Umbilical cord (tissue), 2 donors: ENCODE results near the gene VIPR1. TPM values are rescaled to one million over a fixed set of nuclear protein-coding genes. Genes with fewer than 3 reads are reported as not detected.
"Not testable (repeated sequence)": the region's sequence is repeated elsewhere in the genome, so short reads cannot be mapped to it uniquely, and the experiment has no call there.

ENCODE experiments used
- DNase-seq: peaks from one replicate; pipeline ENCODE4 v3.0.0-alpha.2; 2015; ENCODE audit warnings: low spot score
- total RNA-seq: library from RNA; depleted of rRNA; stranded (reverse); fragments of >200 nt; gene quantifications from one replicate; pipeline ENCODE4 v1.2.3, GENCODE V29; 2014; ENCODE audit warnings: low replicate concordance; ENCODE audit not compliant: insufficient read depth

The VIPR1 gene
- total RNA-seq, 1 donor from 2014 or later = 4.1 TPM

GRCh38 chr3:42532229-42532628, 29.8 kb downstream of the VIPR1 start:
- DNase-seq = no peak

DNA sequence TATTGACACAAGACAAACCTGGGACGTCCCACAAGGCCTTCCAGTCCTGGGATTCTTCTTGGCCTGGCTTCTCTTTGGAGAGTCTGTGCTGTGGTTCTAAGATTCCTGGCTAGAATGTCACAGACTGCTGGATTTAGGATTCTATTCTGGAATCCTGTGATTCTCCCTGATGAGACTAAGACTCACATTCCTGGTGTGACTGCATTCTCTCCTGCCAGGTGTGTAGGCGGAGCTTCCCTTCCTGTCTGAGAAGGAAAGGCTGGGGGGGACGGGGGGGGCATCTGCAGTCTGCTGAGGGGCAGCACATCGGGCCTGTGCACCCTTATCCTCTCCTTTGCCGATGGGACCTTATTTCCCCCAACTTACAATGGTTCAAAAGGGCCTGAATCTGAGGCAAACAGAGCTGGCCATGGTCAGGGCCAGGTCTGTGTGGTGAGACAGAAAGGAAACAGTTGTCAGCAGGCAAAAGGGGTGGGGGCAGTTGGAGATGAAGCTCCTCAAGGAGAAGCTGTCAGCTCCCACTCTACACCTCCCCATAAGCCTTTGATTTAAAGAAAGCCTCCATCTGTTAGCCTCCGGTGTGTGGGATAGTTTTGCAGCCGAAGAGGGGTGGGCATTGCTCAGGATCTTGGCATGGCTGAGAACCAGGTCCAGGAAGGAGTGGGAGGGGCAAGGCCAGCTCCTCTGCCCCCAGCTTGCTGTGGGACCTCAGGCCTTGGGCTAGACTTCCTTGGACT, 30.9 kb downstream of the VIPR1 start:
- no peak for DNase-seq

DNA sequence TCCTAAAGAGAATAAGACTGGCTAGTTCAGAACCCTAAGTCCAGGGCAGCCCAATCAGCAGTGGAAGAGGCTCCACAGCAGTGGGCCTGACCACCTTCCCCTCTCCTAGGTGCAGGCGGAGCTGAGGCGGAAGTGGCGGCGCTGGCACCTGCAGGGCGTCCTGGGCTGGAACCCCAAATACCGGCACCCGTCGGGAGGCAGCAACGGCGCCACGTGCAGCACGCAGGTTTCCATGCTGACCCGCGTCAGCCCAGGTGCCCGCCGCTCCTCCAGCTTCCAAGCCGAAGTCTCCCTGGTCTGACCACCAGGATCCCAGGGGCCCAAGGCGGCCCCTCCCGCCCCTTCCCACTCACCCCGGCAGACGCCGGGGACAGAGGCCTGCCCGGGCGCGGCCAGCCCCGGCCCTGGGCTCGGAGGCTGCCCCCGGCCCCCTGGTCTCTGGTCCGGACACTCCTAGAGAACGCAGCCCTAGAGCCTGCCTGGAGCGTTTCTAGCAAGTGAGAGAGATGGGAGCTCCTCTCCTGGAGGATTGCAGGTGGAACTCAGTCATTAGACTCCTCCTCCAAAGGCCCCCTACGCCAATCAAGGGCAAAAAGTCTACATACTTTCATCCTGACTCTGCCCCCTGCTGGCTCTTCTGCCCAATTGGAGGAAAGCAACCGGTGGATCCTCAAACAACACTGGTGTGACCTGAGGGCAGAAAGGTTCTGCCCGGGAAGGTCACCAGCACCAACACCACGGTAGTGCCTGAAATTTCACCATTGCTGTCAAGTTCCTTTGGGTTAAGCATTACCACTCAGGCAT, 33.7 kb downstream of the VIPR1 start:
- peak; percentile 21 for DNase-seq

GRCh38 chr3:42537350-42537749, 34.9 kb downstream of the VIPR1 start:
- no peak for DNase-seq

DNA sequence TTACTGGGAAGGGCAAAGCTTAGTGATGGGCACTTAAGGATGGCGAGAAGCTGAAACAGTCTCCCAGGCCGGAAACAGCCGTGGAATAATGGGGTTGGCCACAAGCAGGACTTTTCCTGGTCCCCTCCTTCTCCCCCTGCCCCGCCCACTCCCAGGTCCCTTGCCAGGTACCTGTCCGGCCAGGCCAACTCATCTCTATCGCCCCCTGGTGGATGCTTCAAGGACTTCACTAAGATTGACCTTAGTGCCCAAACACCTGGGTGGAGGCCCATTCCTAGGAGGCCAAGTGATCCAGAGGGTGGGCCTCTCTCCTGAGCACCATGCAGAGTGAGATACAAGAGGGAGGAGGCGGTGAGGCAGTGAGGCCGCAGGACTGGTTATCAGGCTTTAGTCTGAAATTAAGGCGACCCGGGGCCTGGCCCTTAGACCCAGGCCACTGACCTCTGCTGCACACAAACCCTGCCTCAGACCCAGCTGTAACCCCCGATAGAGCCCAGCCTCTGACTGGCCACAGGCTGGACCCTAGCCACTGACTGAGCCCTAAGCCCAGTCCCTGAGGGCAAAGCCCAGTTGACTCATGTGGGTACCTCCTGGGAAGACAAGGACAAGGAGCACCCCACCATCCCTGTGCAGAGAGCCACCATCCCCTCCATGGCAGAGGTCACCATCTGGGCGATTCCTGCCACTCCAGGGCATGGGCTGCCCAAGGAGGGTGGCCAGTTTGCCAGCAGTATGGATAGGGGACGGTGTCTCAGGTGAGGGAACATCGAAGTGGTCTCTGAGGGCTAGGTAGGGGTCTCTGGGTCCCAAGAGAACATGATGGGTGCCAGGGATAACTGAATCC, 37.6 kb downstream of the VIPR1 start:
- DNase-seq = no peak

DNA sequence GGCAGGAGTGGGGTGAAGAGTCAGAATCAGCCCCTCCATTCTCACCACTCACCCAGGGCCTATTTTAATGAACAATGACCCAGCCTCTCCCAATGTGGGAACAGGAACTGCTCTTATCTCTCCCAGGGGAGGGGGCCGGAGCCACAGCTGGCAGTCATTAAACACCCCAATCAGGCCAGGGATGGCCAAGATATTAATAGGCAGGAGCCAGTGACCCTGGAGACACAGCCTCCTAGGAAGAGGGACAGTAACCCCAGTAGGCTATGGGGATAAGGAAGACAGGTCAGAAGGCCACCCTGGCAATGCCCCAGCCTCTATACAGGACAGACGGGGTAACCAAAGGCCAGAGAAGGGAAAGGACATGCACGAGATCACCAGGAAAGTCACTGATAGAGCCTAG, 38.6 kb downstream of the VIPR1 start:
- no peak for DNase-seq

DNA sequence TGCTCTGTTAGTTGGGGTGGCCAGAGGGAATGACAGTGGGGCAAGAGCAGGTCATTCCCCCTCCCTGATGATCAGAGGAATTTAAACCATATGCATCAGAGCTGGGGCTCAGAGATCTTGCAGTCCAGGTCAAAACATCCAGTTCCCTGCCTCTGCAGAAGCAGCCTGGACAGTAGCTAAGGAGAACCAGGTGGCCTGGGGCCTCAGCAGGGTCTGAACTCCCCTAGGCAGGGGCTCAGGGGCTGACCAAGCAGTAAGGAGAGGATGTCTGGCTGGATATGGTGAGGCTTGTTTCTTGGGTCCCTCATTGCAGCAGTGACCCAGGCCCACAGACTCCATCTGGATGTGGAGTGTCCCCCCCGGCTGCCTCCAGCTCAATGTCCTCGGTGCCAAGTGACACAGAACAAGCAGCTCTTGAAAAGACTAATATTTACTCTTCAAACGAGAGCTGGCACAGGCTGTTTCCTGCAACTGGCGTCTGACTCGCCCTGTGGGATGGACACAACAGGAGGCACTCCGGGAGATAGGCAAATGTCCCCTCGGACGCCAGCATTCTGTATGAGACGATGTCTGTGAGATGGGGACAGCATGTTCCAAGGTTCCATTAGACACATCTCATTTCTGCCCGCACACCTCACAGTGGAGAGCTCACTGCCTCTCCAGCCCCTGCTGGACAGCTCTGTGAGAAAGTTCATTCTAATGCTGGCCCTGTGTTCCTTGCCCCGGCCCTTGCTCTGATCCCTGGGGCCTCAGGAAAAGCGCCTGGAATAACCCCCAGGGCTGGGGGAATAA, 42.2 kb downstream of the VIPR1 start:
- DNase-seq = no peak

GRCh38 chr3:42545284-42545900, 42.9 kb downstream of the VIPR1 start:
- DNase-seq = no peak

GRCh38 chr3:42546691-42547213, 44.3 kb downstream of the VIPR1 start:
- DNase-seq = no peak

DNA sequence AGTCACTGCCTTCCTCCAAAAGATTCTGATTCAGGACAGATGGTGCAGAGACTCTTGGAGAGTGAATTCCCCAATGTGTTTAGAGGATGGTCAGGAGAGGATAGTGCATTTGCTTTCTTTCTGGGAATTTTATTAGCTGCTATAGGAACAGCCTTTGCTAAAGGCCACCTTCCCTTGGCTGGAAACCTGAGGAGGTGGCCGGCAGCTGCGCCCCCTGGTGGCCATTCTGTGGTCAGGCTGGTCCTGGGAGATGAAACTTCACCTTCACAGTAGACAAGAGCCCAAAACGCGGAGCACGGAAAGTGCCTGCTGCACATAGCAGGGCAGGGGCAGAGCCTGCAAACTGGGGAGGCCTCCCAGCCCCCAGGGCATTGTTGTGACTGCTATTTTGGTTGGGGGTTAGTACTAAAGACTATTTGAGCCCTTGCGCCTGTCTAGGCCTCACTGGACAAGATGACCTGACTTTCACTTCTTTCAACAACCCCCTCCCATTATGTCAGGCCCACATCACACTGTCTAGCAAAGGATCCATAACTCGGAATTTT, 45.0 kb downstream of the VIPR1 start:
- DNase-seq = peak; percentile 29

- DNase-seq = no peak
These were observed 46.7 kb downstream of the VIPR1 start for GRCh38 chr3:42549131-42549530.

DNA sequence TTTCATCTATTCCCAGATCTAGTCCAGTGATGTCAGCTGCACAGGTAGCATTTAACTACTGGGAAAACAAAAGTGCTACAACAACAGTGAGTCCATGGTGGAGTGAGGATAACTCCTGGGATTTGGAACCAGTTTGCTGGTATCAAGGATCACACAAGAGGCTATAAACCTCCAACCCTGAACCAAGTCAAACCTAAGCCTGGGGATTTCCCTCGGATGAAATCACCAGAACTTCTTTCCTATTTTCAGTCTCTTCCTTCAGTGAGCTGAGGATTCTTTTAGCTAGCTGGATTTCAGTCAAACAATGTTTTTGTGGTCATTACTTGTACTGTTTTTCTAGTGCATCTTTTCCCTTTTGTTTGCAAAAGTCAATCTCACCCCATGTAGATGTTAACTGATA, 47.8 kb downstream of the VIPR1 start:
- DNase-seq = peak; percentile 59

GRCh38 chr3:42552830-42553229, 50.4 kb downstream of the VIPR1 start:
- DNase-seq = no peak

DNA sequence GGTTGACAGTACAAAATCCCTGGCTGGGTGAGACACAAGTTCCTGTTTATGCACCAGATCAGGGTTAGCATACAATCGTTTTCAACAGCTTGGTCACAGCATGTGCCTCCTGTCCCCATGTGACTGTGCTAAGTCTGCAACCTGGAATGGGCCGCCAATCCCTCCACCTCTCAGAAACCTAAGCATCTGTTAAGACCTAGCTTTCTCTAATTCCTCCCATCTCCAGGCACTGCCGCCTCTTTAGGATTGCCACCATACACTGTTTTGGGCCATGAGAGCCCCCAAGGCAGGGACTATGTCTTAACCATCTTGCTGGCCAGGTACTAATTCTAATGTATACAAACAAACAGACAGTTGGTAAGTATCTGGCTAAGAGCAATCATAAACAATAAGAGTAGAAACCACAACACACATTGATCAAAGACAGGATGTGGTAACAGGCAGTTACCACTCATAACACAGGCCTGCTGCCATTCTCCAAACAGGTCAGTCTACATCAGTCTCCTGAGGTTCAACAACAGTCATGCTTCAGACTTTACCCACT, 53.7 kb downstream of the VIPR1 start:
- DNase-seq = no peak

DNA sequence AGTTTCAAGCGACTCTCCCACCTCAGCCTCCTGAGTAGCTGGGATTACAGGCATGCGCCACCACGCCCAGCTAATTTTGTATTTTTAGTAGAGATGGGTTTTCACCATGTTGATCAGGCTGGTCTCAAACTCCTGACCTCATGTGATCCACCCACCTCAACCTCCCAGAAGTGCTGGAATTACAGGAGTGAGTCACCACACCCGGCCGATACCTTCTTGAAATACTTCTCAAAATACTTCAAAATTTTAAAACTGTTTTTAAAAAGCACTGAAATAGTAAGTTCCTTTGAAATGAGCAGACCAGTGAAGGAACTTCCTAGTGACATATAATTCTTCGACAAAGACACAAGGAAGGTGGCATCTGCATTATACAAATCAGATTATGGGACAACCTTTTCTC, 54.4 kb downstream of the VIPR1 start:
- DNase-seq = not testable (repeated sequence)

GRCh38 chr3:42557854-42558253, 55.4 kb downstream of the VIPR1 start:
- DNase-seq = no peak

DNA sequence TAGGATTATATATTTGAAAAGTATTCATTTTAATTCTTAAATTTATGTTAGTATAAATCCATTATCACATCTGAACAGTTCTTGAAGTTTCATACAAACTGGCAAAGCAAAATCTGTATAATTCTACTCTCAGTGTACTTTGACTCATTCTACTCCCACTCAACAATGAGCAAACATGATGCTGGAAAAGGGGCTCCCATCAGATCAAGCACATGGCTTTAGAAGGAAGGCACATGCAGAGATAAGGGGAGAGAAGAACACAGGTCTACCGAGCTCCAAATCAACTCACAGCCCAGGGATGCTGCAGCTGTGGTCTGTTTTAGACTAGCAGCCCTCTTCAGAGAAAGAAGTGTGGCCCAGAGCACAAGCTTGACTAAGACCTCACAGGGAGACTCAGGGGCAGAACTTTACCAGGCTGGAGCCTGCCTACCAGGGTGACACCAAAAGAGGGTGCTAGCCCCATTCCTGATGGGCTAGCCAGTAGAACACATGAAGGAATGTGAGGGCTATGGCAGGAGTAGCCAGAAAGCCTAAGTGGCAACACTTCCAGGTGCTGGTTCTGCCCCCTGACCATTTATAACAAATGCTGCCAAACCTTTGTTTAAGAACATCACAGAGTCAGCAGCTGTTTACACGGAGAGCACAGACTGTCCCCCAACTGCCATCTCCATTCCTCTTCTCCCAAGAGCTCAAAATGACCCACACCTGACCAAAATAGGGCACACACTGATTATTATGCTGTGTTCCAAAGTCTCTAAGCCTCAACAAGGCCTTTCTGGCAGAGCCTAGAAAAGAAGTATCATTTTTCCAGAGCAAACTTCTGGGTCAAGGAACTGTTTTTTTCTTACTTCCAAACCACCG, 59.8 kb downstream of the VIPR1 start:
- no peak for DNase-seq

DNA sequence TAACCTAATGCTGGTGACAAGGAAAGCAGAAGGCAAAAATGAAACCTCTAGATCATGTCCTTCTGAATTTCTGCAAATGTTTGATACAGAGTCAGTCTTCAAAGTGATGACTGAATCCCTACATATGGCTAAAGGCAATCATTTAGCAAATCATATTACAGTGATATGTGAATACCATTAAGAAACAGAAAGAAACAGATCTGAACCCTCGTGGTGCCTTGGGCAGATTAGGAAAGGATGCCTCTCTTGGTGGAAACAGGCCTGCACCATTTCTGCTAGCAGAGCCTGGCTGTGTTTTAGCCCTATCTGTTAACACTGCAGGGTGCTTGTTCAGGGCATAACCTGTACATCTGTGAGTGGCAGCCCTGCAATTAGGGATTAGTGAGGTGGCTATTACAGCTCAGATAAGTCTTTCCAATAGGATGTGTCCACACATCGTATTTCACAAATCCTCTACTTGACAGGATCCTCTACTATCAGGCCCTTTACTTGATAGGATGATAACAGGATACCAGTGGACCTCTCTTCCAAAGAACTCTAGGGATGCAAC, 67.2 kb downstream of the VIPR1 start:
- no peak for DNase-seq

DNA sequence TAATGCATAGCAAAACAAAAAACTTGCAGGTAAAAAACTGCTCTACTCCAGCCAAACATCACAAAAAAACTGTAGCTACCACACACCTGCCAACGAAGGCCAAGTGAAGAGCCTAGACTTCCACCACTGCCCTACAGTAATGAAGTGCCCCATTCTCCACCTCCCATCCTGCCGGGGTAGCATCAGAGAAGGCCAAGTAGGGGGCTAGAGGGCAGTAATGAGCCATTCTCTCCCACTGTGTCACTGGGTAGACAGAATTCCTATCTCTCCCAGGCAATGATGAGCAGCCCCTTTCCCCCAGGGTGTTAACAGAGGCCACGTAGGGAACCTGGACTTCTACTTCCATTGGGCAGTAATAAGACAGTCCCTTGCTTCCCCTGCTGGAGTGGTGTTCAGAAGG, 69.8 kb downstream of the VIPR1 start:
- DNase-seq = no peak
